ENCODE measurements around the gene TAF1A. TPM values are rescaled to one million over a fixed set of nuclear protein-coding genes. Genes with fewer than 3 reads are reported as not detected.

The TAF1A gene
- total RNA-seq, 2 donors from 2014 or later = 5.1 to 5.6 TPM

DNA sequence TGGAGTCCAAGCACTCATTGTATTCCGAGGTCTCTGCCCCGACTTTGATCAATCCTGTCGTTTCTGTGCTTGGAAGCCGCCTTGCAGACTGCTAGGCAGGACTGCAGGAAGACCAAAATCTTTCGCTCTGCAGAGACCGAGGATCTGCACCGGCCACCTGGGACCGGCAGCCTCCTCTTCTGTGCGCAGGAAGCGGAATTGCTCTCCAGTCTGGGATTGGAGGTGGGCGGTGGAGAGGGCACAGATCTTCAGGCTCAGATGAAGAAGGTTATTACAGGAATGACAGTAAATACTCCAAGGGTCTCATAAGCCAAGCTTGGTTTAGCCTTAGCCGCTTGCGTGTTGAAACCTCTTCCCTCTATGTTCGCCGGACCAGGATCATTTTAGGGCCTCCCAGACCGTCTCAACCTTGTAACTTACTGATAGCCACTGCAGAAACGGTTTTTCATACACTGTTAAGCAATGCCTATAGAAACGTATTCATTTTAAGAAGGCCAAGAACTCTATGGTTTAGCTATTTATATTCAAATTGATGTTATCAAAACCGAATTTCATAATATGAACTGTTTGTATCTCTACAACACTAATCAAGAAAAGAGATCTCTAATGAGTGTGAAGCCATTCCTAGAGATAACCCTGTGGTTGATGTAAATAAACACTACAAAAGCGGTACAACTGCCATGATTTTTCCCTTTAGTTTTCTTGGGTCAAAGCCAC lies 29.3 kb upstream of the TAF1A start:
- H3K4me1 ChIP-seq = no peaks in the 10 kb centered on the region
- H3K27ac ChIP-seq = peak overlapping the region; percentile 67
- H3K9me3 ChIP-seq = no peaks in the 10 kb centered on the region
- intact Hi-C loops (cut with DNase I) = no loop called here
- H3K4me3 ChIP-seq = peak overlapping the region; percentile 95
- H3K27me3 ChIP-seq = no peaks in the 10 kb centered on the region
- no peaks in the 10 kb centered on the region for H3K36me3 ChIP-seq
- DNase-seq = peak; percentile 45
- H3K9ac ChIP-seq (ENCODE audit: low read depth in 2 of 2, low read length in 2 of 2) = peak overlapping the region; percentile 80 to 85
- TF ChIP-seq, protein P1, sequence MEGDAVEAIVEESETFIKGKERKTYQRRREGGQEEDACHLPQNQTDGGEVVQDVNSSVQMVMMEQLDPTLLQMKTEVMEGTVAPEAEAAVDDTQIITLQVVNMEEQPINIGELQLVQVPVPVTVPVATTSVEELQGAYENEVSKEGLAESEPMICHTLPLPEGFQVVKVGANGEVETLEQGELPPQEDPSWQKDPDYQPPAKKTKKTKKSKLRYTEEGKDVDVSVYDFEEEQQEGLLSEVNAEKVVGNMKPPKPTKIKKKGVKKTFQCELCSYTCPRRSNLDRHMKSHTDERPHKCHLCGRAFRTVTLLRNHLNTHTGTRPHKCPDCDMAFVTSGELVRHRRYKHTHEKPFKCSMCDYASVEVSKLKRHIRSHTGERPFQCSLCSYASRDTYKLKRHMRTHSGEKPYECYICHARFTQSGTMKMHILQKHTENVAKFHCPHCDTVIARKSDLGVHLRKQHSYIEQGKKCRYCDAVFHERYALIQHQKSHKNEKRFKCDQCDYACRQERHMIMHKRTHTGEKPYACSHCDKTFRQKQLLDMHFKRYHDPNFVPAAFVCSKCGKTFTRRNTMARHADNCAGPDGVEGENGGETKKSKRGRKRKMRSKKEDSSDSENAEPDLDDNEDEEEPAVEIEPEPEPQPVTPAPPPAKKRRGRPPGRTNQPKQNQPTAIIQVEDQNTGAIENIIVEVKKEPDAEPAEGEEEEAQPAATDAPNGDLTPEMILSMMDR (IDR thresholded peaks at IDR 0.05) = no peak

DNA sequence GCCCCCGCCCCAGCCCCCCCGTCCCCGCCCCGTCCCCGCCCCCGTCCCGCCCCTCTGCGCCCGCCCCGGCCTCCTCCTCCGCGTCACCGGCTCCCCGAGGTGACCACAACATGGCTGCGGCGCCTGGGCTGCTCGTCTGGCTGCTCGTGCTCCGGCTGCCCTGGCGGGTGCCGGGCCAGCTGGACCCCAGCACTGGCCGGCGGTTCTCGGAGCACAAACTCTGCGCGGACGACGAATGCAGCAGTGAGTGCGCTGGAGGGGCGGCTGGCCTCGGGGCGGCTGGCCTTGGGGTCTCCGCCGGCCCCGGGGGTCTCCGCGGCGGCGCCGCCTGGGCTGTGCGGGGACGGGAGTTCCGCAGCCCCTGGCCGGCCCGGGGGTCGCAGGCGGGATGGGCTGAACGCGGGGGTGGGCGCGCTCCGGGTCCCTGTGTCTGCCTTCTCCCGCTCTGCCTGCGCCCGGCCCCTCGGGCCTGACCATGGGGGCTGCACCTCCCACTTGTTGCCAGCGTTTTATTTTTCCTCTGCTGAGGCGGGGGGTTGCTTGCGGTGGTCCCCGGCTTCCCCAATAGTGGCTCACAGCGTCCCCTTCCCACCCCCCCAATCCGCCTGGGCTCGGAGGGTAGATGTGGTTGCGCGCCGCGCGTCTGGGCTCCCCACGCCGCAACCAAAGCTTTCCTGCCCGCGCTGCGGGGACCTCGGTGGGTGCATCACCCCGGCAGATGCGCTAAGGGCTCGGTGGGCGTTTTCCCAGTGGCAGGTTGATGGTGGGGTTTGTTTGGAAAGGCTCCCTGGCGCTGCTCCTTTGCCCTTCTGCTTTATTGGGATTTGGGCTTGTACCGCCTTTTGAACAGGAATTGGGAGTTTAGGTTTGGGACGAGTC lies 28.5 kb upstream of the TAF1A start, which contains the start of gene MIA3:
Gene MIA3, plus strand, starts transcription at position 97 of the 879 bp plus-strand sequence. Its CDS starts 14 bp downstream, at position 111.
- intact Hi-C loops (cut with DNase I) = no loop called here

DNA sequence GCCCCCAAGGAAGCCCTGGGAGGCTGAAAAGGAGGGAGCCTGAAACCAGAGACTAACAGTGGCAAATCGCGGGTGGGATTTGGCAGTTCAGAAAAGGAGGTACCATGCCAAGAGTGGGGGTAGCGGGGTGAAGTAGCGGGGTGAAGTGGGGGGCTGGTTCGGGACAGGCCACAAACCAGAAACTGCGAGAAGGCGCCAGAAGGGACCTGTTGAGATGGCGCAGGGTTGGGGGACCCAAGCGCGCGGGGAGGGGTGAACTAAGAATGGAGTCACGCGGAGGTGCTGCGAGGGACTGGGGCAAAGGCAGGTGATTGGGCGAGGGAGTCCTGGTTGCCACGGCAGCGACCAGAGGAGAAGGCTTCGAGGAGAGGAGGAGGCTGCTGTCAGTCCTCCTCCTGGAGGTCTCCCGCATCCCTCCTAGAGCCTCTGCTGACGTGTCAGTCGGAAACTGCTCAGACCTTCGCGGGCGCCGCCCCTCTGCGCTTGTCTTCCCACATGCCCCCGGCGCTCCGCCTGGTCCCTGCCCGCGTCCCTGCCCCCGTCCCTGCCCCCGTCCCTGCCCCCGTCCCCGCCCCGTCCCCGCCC lies 27.7 kb upstream of the TAF1A start:
- Histone ChIP-seq H3K27me3 (no peaks in the 10 kb centered on the region), H3K4me1 (no peaks in the 10 kb centered on the region), H3K9ac (ENCODE audit: low read depth in 2 of 2, low read length in 2 of 2) (peak overlapping the region; percentile 54 to 56), H3K4me3 (peak overlapping the region; percentile 44), H3K36me3 (no peaks in the 10 kb centered on the region), H3K27ac (peak overlapping the region; percentile 50), H3K9me3 (no peaks in the 10 kb centered on the region)
- DNase-seq = peak; percentile 92
- intact Hi-C loops (cut with DNase I) = no loop called here
- TF ChIP-seq, protein P1 (IDR thresholded peaks at IDR 0.05) = no peak

More for the DNA sequence above, 28.5 kb upstream of the TAF1A start, which contains the start of gene MIA3:
- Histone ChIP-seq H3K36me3 (no peaks in the 10 kb centered on the region), H3K27ac (peak within 1 kb of the TSS; percentile 67), H3K27me3 (no peaks in the 10 kb centered on the region), H3K4me1 (no peaks in the 10 kb centered on the region), H3K9ac (ENCODE audit: low read depth in 2 of 2, low read length in 2 of 2) (peak within 1 kb of the TSS; percentile 80 to 85), H3K4me3 (peak within 1 kb of the TSS; percentile 95), H3K9me3 (no peaks in the 10 kb centered on the region)
- peak; percentile 84 for DNase-seq
- TF ChIP-seq, protein P1 (IDR thresholded peaks at IDR 0.05) = no peak

DNA sequence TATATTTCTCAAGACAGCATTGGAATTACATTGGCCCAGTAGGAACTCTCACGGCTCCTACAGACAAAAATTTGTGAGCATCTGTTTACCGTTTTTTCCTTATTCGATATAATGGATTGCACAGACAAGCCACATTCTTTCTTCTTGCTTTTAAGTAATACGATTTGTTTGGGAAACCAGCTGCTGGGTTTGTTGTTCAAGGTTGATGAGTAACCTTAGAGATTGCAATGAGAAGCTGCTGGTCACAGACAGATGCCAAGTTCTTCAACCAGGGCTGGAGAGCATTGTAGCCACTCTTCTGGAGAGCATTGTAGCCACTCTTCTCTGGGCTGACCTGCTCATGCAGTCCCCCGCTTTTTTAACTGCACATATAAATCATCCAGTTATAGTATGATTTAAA lies 26.8 kb upstream of the TAF1A start:
- Histone ChIP-seq H3K9me3 (no peaks in the 10 kb centered on the region), H3K9ac (ENCODE audit: low read depth in 2 of 2, low read length in 2 of 2) (no peak overlapping the region), H3K36me3 (no peaks in the 10 kb centered on the region), H3K4me1 (no peaks in the 10 kb centered on the region), H3K4me3 (no peak overlapping the region), H3K27me3 (no peaks in the 10 kb centered on the region), H3K27ac (no peak overlapping the region)
- intact Hi-C loops (cut with DNase I) = no loop called here
- no peak for DNase-seq
- TF ChIP-seq, protein P1 (IDR thresholded peaks at IDR 0.05) = no peak

DNA sequence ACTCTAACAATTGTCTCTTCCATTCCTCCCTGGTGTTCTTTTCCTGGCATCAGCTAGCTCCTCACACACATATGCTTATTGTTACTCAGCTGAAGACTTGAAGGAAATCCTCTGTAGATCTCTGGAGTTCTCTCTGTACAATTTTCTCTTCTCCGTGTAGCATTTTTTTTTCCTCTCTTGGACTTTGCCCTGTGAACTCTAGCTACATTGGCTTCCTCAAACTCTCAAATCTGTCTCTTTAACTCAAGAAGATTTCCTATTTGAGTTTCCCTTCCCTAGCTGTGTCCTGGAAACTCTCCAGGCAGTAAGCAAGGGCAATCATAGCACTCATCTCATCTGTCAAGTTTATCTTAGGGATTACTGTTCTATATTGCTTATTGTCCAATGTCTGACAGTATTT lies 23.9 kb upstream of the TAF1A start:
- H3K27ac ChIP-seq = peak overlapping the region; percentile 20

More for the DNA sequence above, 23.9 kb upstream of the TAF1A start:
- Histone ChIP-seq H3K9ac (ENCODE audit: low read depth in 2 of 2, low read length in 2 of 2) (no peak overlapping the region), H3K27me3 (no peaks in the 10 kb centered on the region), H3K9me3 (no peaks in the 10 kb centered on the region), H3K4me1 (no peaks in the 10 kb centered on the region), H3K36me3 (no peaks in the 10 kb centered on the region), H3K4me3 (no peak overlapping the region)
- intact Hi-C loops (cut with DNase I) = no loop called here
- TF ChIP-seq, protein P1 (IDR thresholded peaks at IDR 0.05) = no peak
- no peak for DNase-seq

All from colonic mucosa (tissue), 4 donors.